GM10266 (cell line): Measurements from ENCODE around the gene RBCK1.

ENCODE experiments used
- DNase-seq: peaks from one replicate; pipeline ENCODE4 v3.0.0; 2012; ENCODE audit errors: extremely low spot score
- TF ChIP-seq, protein P1 (sequence below): IDR thresholded peaks from 2 replicates; pipeline ENCODE4 v1.5.1; 2012; ENCODE audit warnings: mild to moderate bottlenecking, low read depth; ENCODE audit not compliant: control insufficient read depth, insufficient read depth; ENCODE audit errors: missing control alignments

RBCK1 gene

DNA sequence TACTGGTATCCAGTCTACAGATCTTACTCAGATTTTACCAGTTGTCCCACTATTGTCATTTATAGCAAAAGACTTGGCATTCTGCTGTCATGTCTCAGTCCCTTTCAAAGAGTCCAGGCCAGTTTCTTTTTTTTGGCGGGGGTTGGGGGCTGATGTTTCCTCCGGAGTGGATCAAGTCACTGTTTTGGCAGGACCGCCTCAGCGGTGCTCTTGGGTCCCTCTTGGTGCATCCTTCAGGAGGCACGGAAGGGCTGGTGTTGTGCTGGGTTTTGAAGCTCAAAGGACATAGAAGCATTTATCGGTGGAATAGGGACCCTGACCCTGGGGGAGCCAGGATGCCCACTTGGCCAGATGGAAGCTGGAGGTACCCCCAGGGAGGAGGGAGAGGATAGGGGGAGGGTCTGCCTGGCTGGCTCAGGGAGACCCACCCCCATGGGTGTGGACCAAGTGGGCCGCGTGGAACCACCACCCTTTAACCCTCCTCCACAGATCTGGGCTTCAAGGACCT, 10.8 kb downstream of the RBCK1 start:
- TF ChIP-seq, protein P1, sequence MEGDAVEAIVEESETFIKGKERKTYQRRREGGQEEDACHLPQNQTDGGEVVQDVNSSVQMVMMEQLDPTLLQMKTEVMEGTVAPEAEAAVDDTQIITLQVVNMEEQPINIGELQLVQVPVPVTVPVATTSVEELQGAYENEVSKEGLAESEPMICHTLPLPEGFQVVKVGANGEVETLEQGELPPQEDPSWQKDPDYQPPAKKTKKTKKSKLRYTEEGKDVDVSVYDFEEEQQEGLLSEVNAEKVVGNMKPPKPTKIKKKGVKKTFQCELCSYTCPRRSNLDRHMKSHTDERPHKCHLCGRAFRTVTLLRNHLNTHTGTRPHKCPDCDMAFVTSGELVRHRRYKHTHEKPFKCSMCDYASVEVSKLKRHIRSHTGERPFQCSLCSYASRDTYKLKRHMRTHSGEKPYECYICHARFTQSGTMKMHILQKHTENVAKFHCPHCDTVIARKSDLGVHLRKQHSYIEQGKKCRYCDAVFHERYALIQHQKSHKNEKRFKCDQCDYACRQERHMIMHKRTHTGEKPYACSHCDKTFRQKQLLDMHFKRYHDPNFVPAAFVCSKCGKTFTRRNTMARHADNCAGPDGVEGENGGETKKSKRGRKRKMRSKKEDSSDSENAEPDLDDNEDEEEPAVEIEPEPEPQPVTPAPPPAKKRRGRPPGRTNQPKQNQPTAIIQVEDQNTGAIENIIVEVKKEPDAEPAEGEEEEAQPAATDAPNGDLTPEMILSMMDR: no peak
- DNase-seq: no peak

DNA sequence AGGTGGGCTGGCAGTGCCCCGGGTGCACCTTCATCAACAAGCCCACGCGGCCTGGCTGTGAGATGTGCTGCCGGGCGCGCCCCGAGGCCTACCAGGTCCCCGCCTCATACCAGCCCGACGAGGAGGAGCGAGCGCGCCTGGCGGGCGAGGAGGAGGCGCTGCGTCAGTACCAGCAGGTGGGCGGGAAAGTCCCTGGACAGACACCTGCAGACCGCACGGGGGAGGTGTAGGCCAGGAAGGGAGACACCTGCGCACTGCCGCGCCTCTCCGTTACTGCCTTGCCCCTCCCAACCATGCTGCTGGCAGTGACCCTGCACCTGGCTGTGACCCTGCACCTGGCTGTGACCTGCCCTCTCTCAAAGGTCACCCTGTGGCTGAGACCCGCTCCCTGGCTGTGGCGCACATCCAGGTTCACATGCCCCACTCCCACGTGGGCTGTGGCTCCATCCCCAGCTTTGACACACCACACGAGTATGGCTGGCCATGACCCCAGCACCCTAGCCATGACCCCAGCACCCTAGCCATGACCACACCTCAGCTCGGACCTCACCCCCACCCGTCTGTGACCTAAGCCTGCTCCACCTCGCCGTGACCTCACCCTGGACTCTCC, 11.6 kb downstream of the RBCK1 start:
- TF ChIP-seq, protein P1: no peak
- no peak for DNase-seq

DNA sequence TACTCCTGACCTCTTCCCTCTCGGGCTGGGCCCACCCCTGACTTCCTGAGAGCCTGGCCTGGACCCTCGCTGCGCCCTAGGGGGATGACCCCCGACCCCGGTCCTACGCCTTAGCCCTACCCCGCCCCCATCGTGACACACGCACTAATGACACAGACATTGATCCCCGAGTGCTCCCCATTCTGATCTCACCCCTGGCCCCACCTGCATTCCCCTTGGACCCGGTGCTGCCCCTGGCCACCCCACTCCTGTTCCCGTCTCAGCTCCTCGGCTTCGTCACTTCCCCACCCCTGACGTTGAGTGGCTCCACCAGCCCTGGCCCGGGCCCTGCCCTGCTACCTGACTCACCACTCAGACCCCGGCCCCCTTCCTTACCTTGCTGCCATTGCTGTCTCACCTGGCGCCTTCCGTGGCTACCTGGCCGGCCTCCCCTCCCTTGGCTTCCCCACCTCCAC, 12.1 kb downstream of the RBCK1 start:
- no peak for DNase-seq
- TF ChIP-seq, protein P1: no peak

DNA sequence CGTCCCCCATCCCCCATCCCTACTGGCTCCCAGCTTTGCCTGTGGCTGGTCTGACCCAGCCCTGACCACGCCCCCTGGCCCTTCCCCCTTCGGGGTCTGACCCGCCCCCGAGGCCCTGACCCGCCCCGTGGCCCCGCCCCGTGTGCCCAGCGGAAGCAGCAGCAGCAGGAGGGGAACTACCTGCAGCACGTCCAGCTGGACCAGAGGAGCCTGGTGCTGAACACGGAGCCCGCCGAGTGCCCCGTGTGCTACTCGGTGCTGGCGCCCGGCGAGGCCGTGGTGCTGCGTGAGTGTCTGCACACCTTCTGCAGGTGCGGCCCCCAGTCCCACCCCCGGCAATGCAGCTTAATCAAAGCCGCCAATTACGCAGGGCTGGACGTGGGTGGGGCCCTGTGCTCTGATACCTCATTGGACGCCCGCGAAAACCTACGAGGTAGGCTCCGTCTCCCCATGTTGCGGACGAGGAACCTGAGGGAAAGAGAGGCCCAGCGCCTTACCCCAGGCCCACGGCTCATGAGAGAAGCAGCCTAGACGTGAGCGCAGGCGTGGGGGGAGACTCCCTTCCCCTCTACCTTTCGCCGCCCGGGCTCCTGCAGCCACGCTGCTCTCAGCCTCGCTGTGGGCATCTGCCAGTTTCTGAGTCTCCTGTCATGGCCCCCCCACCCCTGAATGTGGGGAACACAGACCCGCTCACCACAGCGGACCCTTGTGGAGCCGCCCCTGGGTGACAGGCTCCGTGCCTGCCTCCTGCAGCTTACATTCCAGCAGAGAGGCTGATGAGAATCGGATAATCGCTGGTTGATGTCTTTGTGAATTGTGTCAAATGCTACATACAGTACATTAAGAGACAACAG, 12.8 kb downstream of the RBCK1 start:
- DNase-seq: no peak
- TF ChIP-seq, protein P1: no peak

DNA sequence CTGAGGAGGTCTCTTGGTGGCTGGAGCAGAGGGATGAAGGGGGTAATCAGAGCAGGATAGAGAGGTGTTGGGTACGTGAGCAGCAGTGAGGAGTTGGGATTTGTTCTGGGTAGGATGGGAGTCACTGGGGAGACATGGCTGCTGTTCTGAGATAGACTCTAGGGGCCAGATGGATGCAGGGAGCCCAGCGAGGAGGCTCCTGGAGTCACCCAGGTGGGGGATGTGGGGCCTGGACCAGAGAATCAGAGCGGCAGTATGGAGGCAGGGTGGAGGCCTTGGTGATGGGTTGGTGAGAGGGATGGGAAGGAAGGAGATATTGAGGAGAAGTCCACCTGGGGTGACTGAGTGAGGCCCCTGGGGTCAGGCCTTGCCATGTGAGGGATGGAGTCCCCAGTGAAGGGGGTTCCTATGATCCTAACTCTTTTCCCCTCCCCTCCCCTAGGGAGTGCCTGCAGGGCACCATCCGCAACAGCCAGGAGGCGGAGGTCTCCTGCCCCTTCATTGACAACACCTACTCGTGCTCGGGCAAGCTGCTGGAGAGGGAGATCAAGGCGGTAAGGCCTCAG, 13.7 kb downstream of the RBCK1 start:
- DNase-seq: no peak
- TF ChIP-seq, protein P1: no peak

DNA sequence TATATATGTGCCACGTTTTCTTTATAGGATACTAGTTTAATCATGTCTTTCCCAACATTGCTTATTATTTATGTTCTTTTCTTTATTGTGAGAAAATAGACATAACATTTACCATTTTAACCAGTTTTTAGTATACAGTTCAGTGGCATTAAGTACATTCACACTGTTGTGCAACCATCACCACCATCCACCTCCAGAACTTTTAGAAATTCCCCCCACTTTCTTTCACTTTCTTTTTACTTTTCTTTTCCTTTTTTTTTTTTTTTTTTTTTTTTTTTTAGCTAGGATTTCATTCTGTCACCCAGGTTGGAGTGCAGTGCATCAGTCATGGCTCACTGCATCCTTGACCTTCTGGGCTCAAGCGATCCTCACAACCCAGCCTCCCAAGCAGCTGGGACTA, 18.5 kb downstream of the RBCK1 start:
- no peak for DNase-seq
- TF ChIP-seq, protein P1: no peak

DNA sequence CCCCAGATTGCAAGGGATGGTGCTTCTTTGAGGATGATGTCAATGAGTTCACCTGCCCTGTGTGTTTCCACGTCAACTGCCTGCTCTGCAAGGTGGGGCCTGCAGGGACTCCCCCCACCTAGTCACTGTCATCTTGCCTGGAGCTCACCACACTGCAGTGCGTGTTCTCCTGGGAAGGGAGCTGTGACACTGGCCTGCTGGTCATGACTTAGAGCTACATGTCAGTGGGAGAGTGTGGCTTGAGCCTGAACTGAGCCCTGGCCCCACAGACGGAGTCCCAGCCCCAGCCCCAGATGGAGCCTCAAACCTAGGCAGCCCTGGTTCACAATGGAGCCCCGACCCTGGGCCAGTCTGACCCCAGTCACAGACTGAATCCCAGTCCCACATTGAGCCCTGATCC, 19.3 kb downstream of the RBCK1 start:
- DNase-seq: no peak
- TF ChIP-seq, protein P1: no peak
